Brain microvascular endothelial cell (primary cell): ENCODE measurements around the gene KRAS.

Experiments
- DNase-seq: peaks from one replicate; pipeline ENCODE4 v3.0.0-alpha.2; 2020
- H3K27ac ChIP-seq: fragments of 250-450 bp; sonication (Bioruptor Pico); 2 replicates; pipeline ENCODE4 v1.5.1; 2020; ENCODE audit warnings: mild to moderate bottlenecking, moderate library complexity
- H3K27me3 ChIP-seq: fragments of 250-450 bp; sonication (Bioruptor Pico); replicated peaks from 2 replicates; pipeline ENCODE4 v1.5.1; 2020; ENCODE audit warnings: mild to moderate bottlenecking
- H3K36me3 ChIP-seq: fragments of 250-450 bp; sonication (Bioruptor Pico); replicated peaks from 2 replicates; pipeline ENCODE4 v1.5.1; 2020; ENCODE audit warnings: mild to moderate bottlenecking
- H3K4me3 ChIP-seq: 2 replicates; pipeline ENCODE4 v1.5.1; 2011; ENCODE audit warnings: low read depth, mild to moderate bottlenecking, control low read depth, low read length, moderate library complexity
- CTCF ChIP-seq: IDR thresholded peaks from 2 replicates; pipeline ENCODE4 v1.5.1; 2011; ENCODE audit warnings: low read depth, mild to moderate bottlenecking, moderate library complexity, low read length, control low read depth, inconsistent platforms; ENCODE audit errors: missing control alignments
- in situ Hi-C: cut with HindIII; loops from 2 replicates; pipeline ENCODE4 v1.10.0; 2017; ENCODE audit warnings: low sequenced_read_pairs, low pct_ligation_motif_present

Gene KRAS

GRCh38 chr12:25286837-25287236 lies 36.1 kb upstream of the KRAS start:
- DNase-seq = no peak
- in situ Hi-C loops = no loop called here
- Histone ChIP-seq H3K36me3 (no peaks in the 10 kb centered on the region), H3K4me3 (no peak overlapping the region), H3K27me3 (no peaks in the 10 kb centered on the region), H3K27ac (no peak overlapping the region)
- TF ChIP-seq CTCF = no peak

GRCh38 chr12:25284024-25284423 lies 33.3 kb upstream of the KRAS start:
- in situ Hi-C loops = no loop called here
- no peak for TF ChIP-seq CTCF
- H3K27ac ChIP-seq = no peak overlapping the region
- H3K4me3 ChIP-seq = no peak overlapping the region
- no peaks in the 10 kb centered on the region for H3K27me3 ChIP-seq
- no peaks in the 10 kb centered on the region for H3K36me3 ChIP-seq
- DNase-seq = no peak

GRCh38 chr12:25283006-25283405 lies 32.3 kb upstream of the KRAS start:
- no peak for DNase-seq
- no peak for TF ChIP-seq CTCF
- no peaks in the 10 kb centered on the region for H3K27me3 ChIP-seq
- H3K4me3 ChIP-seq = no peak overlapping the region
- H3K27ac ChIP-seq = no peak overlapping the region
- in situ Hi-C loops = no loop called here
- no peaks in the 10 kb centered on the region for H3K36me3 ChIP-seq

- Histone ChIP-seq H3K4me3 (no peak overlapping the region), H3K27ac (no peak overlapping the region), H3K36me3 (no peaks in the 10 kb centered on the region), H3K27me3 (no peaks in the 10 kb centered on the region)
- in situ Hi-C loops = no loop called here
- TF ChIP-seq CTCF = no peak
- DNase-seq = no peak
Observed at GRCh38 chr12:25280082-25280481, 29.4 kb upstream of the KRAS start.

GRCh38 chr12:25278269-25278668 lies 27.5 kb upstream of the KRAS start:
- DNase-seq = no peak
- no peaks in the 10 kb centered on the region for H3K36me3 ChIP-seq
- in situ Hi-C loops = no loop called here
- no peak for TF ChIP-seq CTCF
- H3K27me3 ChIP-seq = no peaks in the 10 kb centered on the region
- H3K27ac ChIP-seq = no peak overlapping the region
- no peak overlapping the region for H3K4me3 ChIP-seq

- in situ Hi-C loops = no loop called here
- H3K27me3 ChIP-seq = no peaks in the 10 kb centered on the region
- no peak for TF ChIP-seq CTCF
- no peaks in the 10 kb centered on the region for H3K36me3 ChIP-seq
- DNase-seq = peak; percentile 93
- no peak overlapping the region for H3K4me3 ChIP-seq
- H3K27ac ChIP-seq = peak overlapping the region; percentile 17
Observed at GRCh38 chr12:25276199-25276937, 25.6 kb upstream of the KRAS start.
